Measurements from ENCODE around the gene PLEKHA5.
"Not testable (repeated sequence)": the region's sequence is repeated elsewhere in the genome, so short reads cannot be mapped to it uniquely, and the experiment has no call there.

PLEKHA5 gene

GRCh38 chr12:19382563-19382962 is 253.0 kb downstream of the PLEKHA5 start:
- H3K9me3 ChIP-seq (ENCODE audit: control insufficient read depth, insufficient read depth, low read depth, low read length) = no peaks in the 10 kb centered on the region
- H3K27me3 ChIP-seq (ENCODE audit: control insufficient read depth, insufficient read depth, low read length) = no peaks in the 10 kb centered on the region
- peak overlapping the region; percentile 56; the same call in 1 of the 2 replicates for H3K27ac ChIP-seq (ENCODE audit: low read depth, low read length)
- H3K9ac ChIP-seq (ENCODE audit: low read length) = no peak overlapping the region
- peaks cover 16% of the 10 kb centered on the region for H3K4me1 ChIP-seq (ENCODE audit: control insufficient read depth, insufficient read depth, low read length)
- H3K4me3 ChIP-seq (ENCODE audit: low read depth, low read length) = no peak overlapping the region
- peaks cover 11% of the 10 kb centered on the region for H3K36me3 ChIP-seq (ENCODE audit: control insufficient read depth, insufficient read depth, low read length)

GRCh38 chr12:19387161-19387560 is 257.6 kb downstream of the PLEKHA5 start:
- H3K27me3 ChIP-seq (ENCODE audit: control insufficient read depth, insufficient read depth, low read length) = no peaks in the 10 kb centered on the region
- H3K9ac ChIP-seq (ENCODE audit: low read length) = no peak overlapping the region

GRCh38 chr12:19388131-19388549 is 258.6 kb downstream of the PLEKHA5 start:
- no peak overlapping the region for H3K9ac ChIP-seq (ENCODE audit: low read length)
- H3K36me3 ChIP-seq (ENCODE audit: control insufficient read depth, insufficient read depth, low read length) = no peaks in the 10 kb centered on the region
- H3K27me3 ChIP-seq (ENCODE audit: control insufficient read depth, insufficient read depth, low read length) = no peaks in the 10 kb centered on the region
- H3K27ac ChIP-seq (ENCODE audit: low read depth, low read length) = no peak overlapping the region
- H3K9me3 ChIP-seq (ENCODE audit: control insufficient read depth, insufficient read depth, low read depth, low read length) = no peaks in the 10 kb centered on the region
- no peaks in the 10 kb centered on the region for H3K4me1 ChIP-seq (ENCODE audit: control insufficient read depth, insufficient read depth, low read length)
- no peak overlapping the region for H3K4me3 ChIP-seq (ENCODE audit: low read depth, low read length)

More at GRCh38 chr12:19387161-19387560, 257.6 kb downstream of the PLEKHA5 start:
- H3K36me3 ChIP-seq (ENCODE audit: control insufficient read depth, insufficient read depth, low read length) = no peaks in the 10 kb centered on the region
- H3K4me3 ChIP-seq (ENCODE audit: low read depth, low read length) = no peak overlapping the region
- no peaks in the 10 kb centered on the region for H3K9me3 ChIP-seq (ENCODE audit: control insufficient read depth, insufficient read depth, low read depth, low read length)
- peaks cover 5% of the 10 kb centered on the region; the same call in 1 of the 2 replicates for H3K4me1 ChIP-seq (ENCODE audit: control insufficient read depth, insufficient read depth, low read length)
- no peak overlapping the region for H3K27ac ChIP-seq (ENCODE audit: low read depth, low read length)

- no peaks in the 10 kb centered on the region for H3K4me1 ChIP-seq (ENCODE audit: control insufficient read depth, insufficient read depth, low read length)
- no peak overlapping the region for H3K9ac ChIP-seq (ENCODE audit: low read length)
- no peak overlapping the region for H3K27ac ChIP-seq (ENCODE audit: low read depth, low read length)
- no peaks in the 10 kb centered on the region for H3K27me3 ChIP-seq (ENCODE audit: control insufficient read depth, insufficient read depth, low read length)
- no peaks in the 10 kb centered on the region for H3K36me3 ChIP-seq (ENCODE audit: control insufficient read depth, insufficient read depth, low read length)
- no peaks in the 10 kb centered on the region for H3K9me3 ChIP-seq (ENCODE audit: control insufficient read depth, insufficient read depth, low read depth, low read length)
- H3K4me3 ChIP-seq (ENCODE audit: low read depth, low read length) = no peak overlapping the region
Observed at GRCh38 chr12:19390051-19390598, 260.6 kb downstream of the PLEKHA5 start.

- H3K9ac ChIP-seq (ENCODE audit: low read length); H3K27me3 ChIP-seq (ENCODE audit: control insufficient read depth, insufficient read depth, low read length); H3K36me3 ChIP-seq (ENCODE audit: control insufficient read depth, insufficient read depth, low read length); H3K27ac ChIP-seq (ENCODE audit: low read depth, low read length); H3K4me1 ChIP-seq (ENCODE audit: control insufficient read depth, insufficient read depth, low read length); H3K9me3 ChIP-seq (ENCODE audit: control insufficient read depth, insufficient read depth, low read depth, low read length); H3K4me3 ChIP-seq (ENCODE audit: low read depth, low read length): not testable (repeated sequence)
Observed at GRCh38 chr12:19392644-19393043, 263.1 kb downstream of the PLEKHA5 start.

- Histone ChIP-seq H3K27ac (ENCODE audit: low read depth, low read length) (no peak overlapping the region), H3K4me1 (ENCODE audit: control insufficient read depth, insufficient read depth, low read length) (no peaks in the 10 kb centered on the region), H3K27me3 (ENCODE audit: control insufficient read depth, insufficient read depth, low read length) (no peaks in the 10 kb centered on the region), H3K9me3 (ENCODE audit: control insufficient read depth, insufficient read depth, low read depth, low read length) (no peaks in the 10 kb centered on the region), H3K36me3 (ENCODE audit: control insufficient read depth, insufficient read depth, low read length) (no peaks in the 10 kb centered on the region), H3K9ac (ENCODE audit: low read length) (no peak overlapping the region), H3K4me3 (ENCODE audit: low read depth, low read length) (no peak overlapping the region)
Observed at GRCh38 chr12:19394385-19394784, 264.9 kb downstream of the PLEKHA5 start.

GRCh38 chr12:19397534-19397933 is 268.0 kb downstream of the PLEKHA5 start:
- no peak overlapping the region for H3K9ac ChIP-seq (ENCODE audit: low read length)
- no peak overlapping the region for H3K4me3 ChIP-seq (ENCODE audit: low read depth, low read length)
- 0 out of 2 replicates have a peak, but pooled peaks cover 7% of the 10 kb centered on the region for H3K4me1 ChIP-seq (ENCODE audit: control insufficient read depth, insufficient read depth, low read length)
- H3K9me3 ChIP-seq (ENCODE audit: control insufficient read depth, insufficient read depth, low read depth, low read length) = no peaks in the 10 kb centered on the region
- H3K36me3 ChIP-seq (ENCODE audit: control insufficient read depth, insufficient read depth, low read length) = no peaks in the 10 kb centered on the region
- H3K27me3 ChIP-seq (ENCODE audit: control insufficient read depth, insufficient read depth, low read length) = no peaks in the 10 kb centered on the region
- no peak overlapping the region for H3K27ac ChIP-seq (ENCODE audit: low read depth, low read length)

GRCh38 chr12:19398376-19399363 is 269.1 kb downstream of the PLEKHA5 start:
- Histone ChIP-seq H3K36me3 (ENCODE audit: control insufficient read depth, insufficient read depth, low read length) (no peaks in the 10 kb centered on the region), H3K27ac (ENCODE audit: low read depth, low read length) (no peak overlapping the region), H3K9ac (ENCODE audit: low read length) (no peak overlapping the region), H3K4me3 (ENCODE audit: low read depth, low read length) (no peak overlapping the region), H3K4me1 (ENCODE audit: control insufficient read depth, insufficient read depth, low read length) (peaks cover 13% of the 10 kb centered on the region; the same call in 1 of the 2 replicates), H3K27me3 (ENCODE audit: control insufficient read depth, insufficient read depth, low read length) (no peaks in the 10 kb centered on the region), H3K9me3 (ENCODE audit: control insufficient read depth, insufficient read depth, low read depth, low read length) (no peaks in the 10 kb centered on the region)

- not testable (repeated sequence) for H3K9ac ChIP-seq (ENCODE audit: low read length); H3K9me3 ChIP-seq (ENCODE audit: control insufficient read depth, insufficient read depth, low read depth, low read length); H3K27me3 ChIP-seq (ENCODE audit: control insufficient read depth, insufficient read depth, low read length); H3K4me3 ChIP-seq (ENCODE audit: low read depth, low read length); H3K36me3 ChIP-seq (ENCODE audit: control insufficient read depth, insufficient read depth, low read length); H3K27ac ChIP-seq (ENCODE audit: low read depth, low read length)
- peaks cover 17% of the 10 kb centered on the region; the same call in 1 of the 2 replicates for H3K4me1 ChIP-seq (ENCODE audit: control insufficient read depth, insufficient read depth, low read length)
Observed at GRCh38 chr12:19400649-19401285, 271.2 kb downstream of the PLEKHA5 start.

GRCh38 chr12:19402211-19402610 is 272.7 kb downstream of the PLEKHA5 start:
- H3K27me3 ChIP-seq (ENCODE audit: control insufficient read depth, insufficient read depth, low read length) = no peaks in the 10 kb centered on the region
- no peaks in the 10 kb centered on the region for H3K36me3 ChIP-seq (ENCODE audit: control insufficient read depth, insufficient read depth, low read length)
- H3K9me3 ChIP-seq (ENCODE audit: control insufficient read depth, insufficient read depth, low read depth, low read length) = no peaks in the 10 kb centered on the region
- no peak overlapping the region for H3K27ac ChIP-seq (ENCODE audit: low read depth, low read length)
- no peak overlapping the region for H3K9ac ChIP-seq (ENCODE audit: low read length)
- peaks cover 17% of the 10 kb centered on the region; the same call in 1 of the 2 replicates for H3K4me1 ChIP-seq (ENCODE audit: control insufficient read depth, insufficient read depth, low read length)
- no peak overlapping the region for H3K4me3 ChIP-seq (ENCODE audit: low read depth, low read length)
